Smooth muscle cell of the brain vasculature (primary cell): ENCODE data around the gene DDIT3.
"Not testable (repeated sequence)": the region's sequence is repeated elsewhere in the genome, so short reads cannot be mapped to it uniquely, and the experiment has no call there.

ENCODE experiments used
- DNase-seq: peaks from one replicate; pipeline ENCODE4 v3.0.0-alpha.2; 2012; ENCODE audit warnings: low read depth, low spot score

DDIT3 gene

GRCh38 chr12:57525615-57526383 is 5.5 kb upstream of the DDIT3 start:
- no peak for DNase-seq

- DNase-seq = no peak
Observed at GRCh38 chr12:57524814-57525614, 4.7 kb upstream of the DDIT3 start.

- no peak for DNase-seq
Observed at GRCh38 chr12:57523706-57524614, 3.6 kb upstream of the DDIT3 start.

- DNase-seq = no peak
Observed at GRCh38 chr12:57522887-57523705, 2.8 kb upstream of the DDIT3 start.

GRCh38 chr12:57522011-57522886 is 1.9 kb upstream of the DDIT3 start, which contains the start of gene MBD6:
Gene MBD6, plus strand, starts transcription at chr12:57522824. Its CDS starts 1,480 bp downstream, at chr12:57524304.
- no peak for DNase-seq

- DNase-seq = no peak
Observed at GRCh38 chr12:57521525-57522010, 1.3 kb upstream of the DDIT3 start.

GRCh38 chr12:57519796-57520052 is 590 bp downstream of the DDIT3 start:
- no peak for DNase-seq

GRCh38 chr12:57518920-57519795 is 1.2 kb downstream of the DDIT3 start:
- no peak for DNase-seq

GRCh38 chr12:57518176-57518919 is 2.0 kb downstream of the DDIT3 start:
- no peak for DNase-seq

GRCh38 chr12:57517718-57518117 is 2.6 kb downstream of the DDIT3 start:
- DNase-seq = not testable (repeated sequence)

GRCh38 chr12:57517187-57517586 is 3.1 kb downstream of the DDIT3 start:
- no peak for DNase-seq

GRCh38 chr12:57516617-57517153 is 3.6 kb downstream of the DDIT3 start:
- no peak for DNase-seq

GRCh38 chr12:57515934-57516541 is 4.3 kb downstream of the DDIT3 start:
- DNase-seq = no peak

- no peak for DNase-seq
Observed at GRCh38 chr12:57515408-57515933, 4.8 kb downstream of the DDIT3 start.

GRCh38 chr12:57514720-57515407 is 5.5 kb downstream of the DDIT3 start:
- no peak for DNase-seq

- not testable (repeated sequence) for DNase-seq
Observed at GRCh38 chr12:57514246-57514645, 6.1 kb downstream of the DDIT3 start.

GRCh38 chr12:57513677-57514076 is 6.6 kb downstream of the DDIT3 start:
- DNase-seq = not testable (repeated sequence)
